Neural cell (in vitro differentiated cells): Measurements from ENCODE around the gene ZNF672. TPM values are rescaled to one million over a fixed set of nuclear protein-coding genes. Genes with fewer than 3 reads are reported as not detected.

Experiments used
- H2AFZ ChIP-seq: fragments of 200-600, 300-800 bp; sonication (generic), shearing (Covaris generic); 2 replicates; pipeline ENCODE4 v1.6.0; 2014; ENCODE audit warnings: low read depth, mild to moderate bottlenecking, antibody characterized with exemption, low read length, moderate library complexity
- H3F3A ChIP-seq: fragments of 200-600 bp; shearing (Covaris generic); 2 replicates; pipeline ENCODE4 v1.6.1; 2016; ENCODE audit warnings: mild to moderate bottlenecking, moderate library complexity, mixed read lengths, antibody characterized with exemption, low read length; ENCODE audit not compliant: insufficient read depth, poor library complexity, severe bottlenecking
- H3K27ac ChIP-seq: fragments of 200-600, 300-800 bp; sonication (generic), shearing (Covaris generic); 2 replicates; pipeline ENCODE4 v1.5.1; 2014; ENCODE audit warnings: mild to moderate bottlenecking, low read length, moderate library complexity
- H3K27me3 ChIP-seq: fragments of 300-800, 200-600 bp; sonication (generic), shearing (Covaris generic); 2 replicates; pipeline ENCODE4 v1.6.0; 2014; ENCODE audit warnings: mild to moderate bottlenecking, low read depth, low read length, moderate library complexity; ENCODE audit not compliant: insufficient read depth
- H3K36me3 ChIP-seq: fragments of 300-800, 200-600 bp; sonication (generic), shearing (Covaris generic); 2 replicates; pipeline ENCODE4 v1.5.1; 2014; ENCODE audit warnings: mild to moderate bottlenecking, antibody characterized with exemption, low read length, moderate library complexity; ENCODE audit not compliant: insufficient read depth
- H3K4me2 ChIP-seq: fragments of 300-800, 200-600 bp; sonication (generic), shearing (Covaris generic); 2 replicates; pipeline ENCODE4 v1.6.0; 2014; ENCODE audit warnings: mild to moderate bottlenecking, low read length
- H3K4me3 ChIP-seq: fragments of 300-800, 200-600 bp; sonication (generic), shearing (Covaris generic); 2 replicates; pipeline ENCODE4 v1.5.1; 2014; ENCODE audit warnings: mild to moderate bottlenecking, low read length, moderate library complexity
- H3K79me2 ChIP-seq: fragments of 200-600 bp; shearing (Covaris generic); replicated peaks from 2 replicates; pipeline ENCODE4 v1.6.0; 2014; ENCODE audit warnings: mild to moderate bottlenecking, low read length, moderate library complexity; ENCODE audit not compliant: insufficient read depth
- H3K9ac ChIP-seq: fragments of 300-800, 200-600 bp; sonication (generic), shearing (Covaris generic); 2 replicates; pipeline ENCODE4 v1.6.1; 2016; ENCODE audit warnings: mild to moderate bottlenecking, low read length, mixed read lengths
- H3K9me2 ChIP-seq: fragments of 200-600 bp; shearing (Covaris generic); 2 replicates; pipeline ENCODE4 v1.6.1; 2016; ENCODE audit warnings: mild to moderate bottlenecking, low read length, mixed read lengths; ENCODE audit not compliant: insufficient read depth
- H3K9me3 ChIP-seq: fragments of 200-600, 300-800 bp; sonication (generic), shearing (Covaris generic); 2 replicates; pipeline ENCODE4 v1.6.1; 2016; ENCODE audit warnings: mild to moderate bottlenecking, mixed run types, low read length, moderate library complexity, mixed read lengths
- H4K20me1 ChIP-seq: fragments of 200-600 bp; shearing (Covaris generic); 2 replicates; pipeline ENCODE4 v1.6.1; 2016; ENCODE audit warnings: mild to moderate bottlenecking, mixed run types; ENCODE audit not compliant: insufficient read depth
- EP300 ChIP-seq: fragments of 450-650 bp; conservative IDR thresholded peaks from 2 replicates; pipeline ENCODE4 v1.6.1; 2014; ENCODE audit warnings: antibody characterized with exemption, mild to moderate bottlenecking, moderate library complexity; ENCODE audit not compliant: poor library complexity, severe bottlenecking
- EZH2 ChIP-seq: fragments of 200-600, 300-800 bp; shearing (Covaris generic), sonication (generic); IDR thresholded peaks from 2 replicates; pipeline ENCODE4 v1.6.1; 2014; ENCODE audit warnings: antibody characterized with exemption, low read length, borderline replicate concordance, mild to moderate bottlenecking; ENCODE audit not compliant: insufficient read depth, poor library complexity, severe bottlenecking
- MXI1 ChIP-seq: fragments of 450-650 bp; conservative IDR thresholded peaks from 2 replicates; pipeline ENCODE4 v1.6.1; 2014; ENCODE audit warnings: antibody characterized with exemption, mild to moderate bottlenecking; ENCODE audit not compliant: poor library complexity, severe bottlenecking
- POLR2AphosphoS5 ChIP-seq: IDR thresholded peaks from 2 replicates; pipeline ENCODE4 v1.6.1; 2012
- RAD21 ChIP-seq: fragments of 450-650 bp; conservative IDR thresholded peaks from 2 replicates; pipeline ENCODE4 v1.6.1; 2014; ENCODE audit warnings: antibody characterized with exemption, mild to moderate bottlenecking, moderate library complexity
- REST ChIP-seq: IDR thresholded peaks from 2 replicates; pipeline ENCODE4 v1.6.1; 2012; ENCODE audit warnings: borderline replicate concordance
- SMC3 ChIP-seq: fragments of 450-650 bp; conservative IDR thresholded peaks from 2 replicates; pipeline ENCODE4 v1.6.1; 2014; ENCODE audit warnings: antibody characterized with exemption, mild to moderate bottlenecking, moderate library complexity; ENCODE audit not compliant: poor library complexity
- TAF1 ChIP-seq: IDR thresholded peaks from 2 replicates; pipeline ENCODE4 v1.6.1; 2012; ENCODE audit warnings: low read depth
- polyA plus RNA-seq: library from polyadenylated mRNA; depleted of rRNA; stranded (reverse); fragments of >200 nt; gene quantifications from 2 replicates; pipeline ENCODE4 v1.2.3, GENCODE V29; 2014
- TF ChIP-seq, protein P1 (sequence below): fragments of 450-650 bp; IDR thresholded peaks from 2 replicates; pipeline ENCODE4 v1.5.1; 2014; ENCODE audit warnings: antibody characterized with exemption, mild to moderate bottlenecking, moderate library complexity; ENCODE audit not compliant: poor library complexity, severe bottlenecking

The ZNF672 gene
- polyA plus RNA-seq, 1 donor from 2014 or later = 22.9 TPM

- Histone ChIP-seq H3K79me2 (no peaks in the 10 kb centered on the region), H3K9me2 (no peaks in the 10 kb centered on the region), H3K4me3 (no peak overlapping the region), H3K27me3 (no peaks in the 10 kb centered on the region), H2AFZ (no peak overlapping the region), H3F3A (no peaks in the 10 kb centered on the region), H4K20me1 (no peaks in the 10 kb centered on the region), H3K9me3 (no peaks in the 10 kb centered on the region), H3K27ac (no peak overlapping the region), H3K9ac (no peak overlapping the region), H3K36me3 (no peaks in the 10 kb centered on the region), H3K4me2 (no peak overlapping the region)
- TF ChIP-seq EP300 (no peak), MXI1 (no peak), SMC3 (no peak), RAD21 (no peak), REST (no peak), POLR2AphosphoS5 (no peak), EZH2 (no peak), TAF1 (no peak)
- TF ChIP-seq, protein P1, sequence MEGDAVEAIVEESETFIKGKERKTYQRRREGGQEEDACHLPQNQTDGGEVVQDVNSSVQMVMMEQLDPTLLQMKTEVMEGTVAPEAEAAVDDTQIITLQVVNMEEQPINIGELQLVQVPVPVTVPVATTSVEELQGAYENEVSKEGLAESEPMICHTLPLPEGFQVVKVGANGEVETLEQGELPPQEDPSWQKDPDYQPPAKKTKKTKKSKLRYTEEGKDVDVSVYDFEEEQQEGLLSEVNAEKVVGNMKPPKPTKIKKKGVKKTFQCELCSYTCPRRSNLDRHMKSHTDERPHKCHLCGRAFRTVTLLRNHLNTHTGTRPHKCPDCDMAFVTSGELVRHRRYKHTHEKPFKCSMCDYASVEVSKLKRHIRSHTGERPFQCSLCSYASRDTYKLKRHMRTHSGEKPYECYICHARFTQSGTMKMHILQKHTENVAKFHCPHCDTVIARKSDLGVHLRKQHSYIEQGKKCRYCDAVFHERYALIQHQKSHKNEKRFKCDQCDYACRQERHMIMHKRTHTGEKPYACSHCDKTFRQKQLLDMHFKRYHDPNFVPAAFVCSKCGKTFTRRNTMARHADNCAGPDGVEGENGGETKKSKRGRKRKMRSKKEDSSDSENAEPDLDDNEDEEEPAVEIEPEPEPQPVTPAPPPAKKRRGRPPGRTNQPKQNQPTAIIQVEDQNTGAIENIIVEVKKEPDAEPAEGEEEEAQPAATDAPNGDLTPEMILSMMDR = no peak
Measured at GRCh38 chr1:248847956-248848561, 10.0 kb downstream of the ZNF672 start.

- Histone ChIP-seq H3F3A (no peaks in the 10 kb centered on the region), H3K27ac (no peak overlapping the region), H4K20me1 (no peaks in the 10 kb centered on the region), H3K27me3 (no peaks in the 10 kb centered on the region), H2AFZ (no peak overlapping the region), H3K9ac (no peak overlapping the region), H3K9me3 (no peaks in the 10 kb centered on the region), H3K4me2 (no peak overlapping the region), H3K36me3 (no peaks in the 10 kb centered on the region), H3K4me3 (no peak overlapping the region), H3K9me2 (no peaks in the 10 kb centered on the region), H3K79me2 (no peaks in the 10 kb centered on the region)
- TF ChIP-seq EZH2 (no peak), MXI1 (no peak), POLR2AphosphoS5 (no peak), EP300 (no peak), REST (no peak), SMC3 (no peak), RAD21 (no peak), TAF1 (no peak)
- TF ChIP-seq, protein P1 = no peak
Measured at GRCh38 chr1:248848602-248849001, 10.6 kb downstream of the ZNF672 start.
